Suprapubic skin (tissue), 4 donors: ENCODE results near the gene ME3.

Source experiments
- CTCF ChIP-seq, 2 donors: fragments of 200-600 bp in 1 of 2; fragments of 450-650 bp in 1 of 2; sonication (generic) in 1 of 2; IDR thresholded peaks; one replicate each; pipeline ENCODE4 v1.5.1; 2016 to 2019; ENCODE audit warnings: antibody characterized with exemption in 2 of 2, mild to moderate bottlenecking in 1 of 2, moderate library complexity in 1 of 2
- EP300 ChIP-seq: sonication (generic); formaldehyde crosslinking; IDR thresholded peaks from one replicate; pipeline ENCODE4 v1.6.1; 2017; ENCODE audit warnings: antibody characterized with exemption
- POLR2AphosphoS5 ChIP-seq, 3 donors: sonication (generic); formaldehyde crosslinking; IDR thresholded peaks; one replicate each; pipeline ENCODE4 v1.6.1; 2017; ENCODE audit warnings: antibody characterized with exemption in 3 of 3

DNA sequence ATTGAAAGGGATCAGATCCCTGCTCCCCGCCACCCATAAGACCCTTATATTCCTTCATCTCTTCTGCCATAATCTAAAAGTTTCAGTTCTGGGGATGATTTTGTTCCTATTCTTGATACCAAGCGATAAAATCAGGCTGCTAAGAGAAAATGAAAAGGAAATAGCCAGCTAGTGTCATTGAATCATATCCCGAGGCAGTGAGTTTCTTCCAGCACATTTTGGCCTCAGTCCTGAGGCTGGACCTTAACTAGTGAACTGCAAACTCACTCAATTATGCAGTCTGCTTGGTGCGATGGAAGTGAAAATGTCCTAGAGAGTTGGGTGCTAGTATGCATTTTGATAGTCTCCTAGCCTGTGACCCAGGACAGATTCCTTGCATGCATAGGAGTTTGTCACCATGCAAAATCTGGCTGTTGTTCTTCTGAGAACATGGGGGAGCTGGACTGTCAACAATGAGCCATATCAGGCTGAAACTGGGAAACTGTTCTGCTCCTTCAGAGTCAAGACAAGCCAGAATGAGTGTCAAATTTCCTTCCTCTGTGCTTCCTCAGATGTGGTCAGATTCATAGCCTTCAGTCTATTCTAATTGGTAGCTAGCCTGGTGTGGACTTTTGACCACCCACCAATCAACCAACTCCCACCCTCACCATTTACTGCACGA is 194.8 kb downstream of the ME3 start:
- TF ChIP-seq CTCF (IDR thresholded peaks at IDR 0.05) (no peak), EP300 (no peak), POLR2AphosphoS5 (IDR thresholded peaks at IDR 0.05) (no peak)
